Astrocyte of the cerebellum (primary cell): ENCODE data around the gene NTNG1.

Experiments used
- DNase-seq: peaks from one replicate; pipeline ENCODE4 v3.0.0-alpha.2; 2011; ENCODE audit warnings: low read depth
- H3K4me3 ChIP-seq: 2 replicates; pipeline ENCODE4 v1.5.1; 2011; ENCODE audit warnings: mild to moderate bottlenecking, low read depth, low read length, moderate library complexity
- CTCF ChIP-seq: IDR thresholded peaks from 2 replicates; pipeline ENCODE4 v1.5.1; 2012; ENCODE audit warnings: low read length, low read depth, moderate library complexity, mild to moderate bottlenecking; ENCODE audit errors: missing control alignments
- in situ Hi-C: cut with HindIII; loops from 2 replicates; pipeline ENCODE4 v1.10.0; 2017; ENCODE audit warnings: low sequenced_read_pairs

NTNG1 gene

GRCh38 chr1:107142140-107142542, 1.3 kb downstream of the NTNG1 start:
- TF ChIP-seq CTCF = peak; percentile 42
- peak; percentile 58 for DNase-seq
- in situ Hi-C loops = no loop called here
- H3K4me3 ChIP-seq = peak overlapping the region; percentile 63

- no peak overlapping the region for H3K4me3 ChIP-seq
- no peak for DNase-seq
- in situ Hi-C loops = no loop called here
- no peak for TF ChIP-seq CTCF
Observed at GRCh38 chr1:107142666-107143065, 1.8 kb downstream of the NTNG1 start.

GRCh38 chr1:107145637-107146036, 4.8 kb downstream of the NTNG1 start:
- DNase-seq = no peak
- no peak overlapping the region for H3K4me3 ChIP-seq
- in situ Hi-C loops = no loop called here
- TF ChIP-seq CTCF = no peak

GRCh38 chr1:107147843-107148242, 7.0 kb downstream of the NTNG1 start:
- no peak for DNase-seq
- no peak overlapping the region for H3K4me3 ChIP-seq
- no peak for TF ChIP-seq CTCF
- in situ Hi-C loops = no loop called here

- in situ Hi-C loops = no loop called here
- no peak for TF ChIP-seq CTCF
- H3K4me3 ChIP-seq = no peak overlapping the region
- no peak for DNase-seq
Observed at GRCh38 chr1:107149946-107150345, 9.1 kb downstream of the NTNG1 start.

GRCh38 chr1:107151295-107151694, 10.5 kb downstream of the NTNG1 start:
- in situ Hi-C loops = no loop called here
- no peak overlapping the region for H3K4me3 ChIP-seq
- no peak for TF ChIP-seq CTCF
- no peak for DNase-seq

- DNase-seq = no peak
- no peak overlapping the region for H3K4me3 ChIP-seq
- in situ Hi-C loops = no loop called here
- no peak for TF ChIP-seq CTCF
Observed at GRCh38 chr1:107152395-107152794, 11.6 kb downstream of the NTNG1 start.
